ENCODE data around the gene ERLIN1.

Gene ERLIN1

DNA sequence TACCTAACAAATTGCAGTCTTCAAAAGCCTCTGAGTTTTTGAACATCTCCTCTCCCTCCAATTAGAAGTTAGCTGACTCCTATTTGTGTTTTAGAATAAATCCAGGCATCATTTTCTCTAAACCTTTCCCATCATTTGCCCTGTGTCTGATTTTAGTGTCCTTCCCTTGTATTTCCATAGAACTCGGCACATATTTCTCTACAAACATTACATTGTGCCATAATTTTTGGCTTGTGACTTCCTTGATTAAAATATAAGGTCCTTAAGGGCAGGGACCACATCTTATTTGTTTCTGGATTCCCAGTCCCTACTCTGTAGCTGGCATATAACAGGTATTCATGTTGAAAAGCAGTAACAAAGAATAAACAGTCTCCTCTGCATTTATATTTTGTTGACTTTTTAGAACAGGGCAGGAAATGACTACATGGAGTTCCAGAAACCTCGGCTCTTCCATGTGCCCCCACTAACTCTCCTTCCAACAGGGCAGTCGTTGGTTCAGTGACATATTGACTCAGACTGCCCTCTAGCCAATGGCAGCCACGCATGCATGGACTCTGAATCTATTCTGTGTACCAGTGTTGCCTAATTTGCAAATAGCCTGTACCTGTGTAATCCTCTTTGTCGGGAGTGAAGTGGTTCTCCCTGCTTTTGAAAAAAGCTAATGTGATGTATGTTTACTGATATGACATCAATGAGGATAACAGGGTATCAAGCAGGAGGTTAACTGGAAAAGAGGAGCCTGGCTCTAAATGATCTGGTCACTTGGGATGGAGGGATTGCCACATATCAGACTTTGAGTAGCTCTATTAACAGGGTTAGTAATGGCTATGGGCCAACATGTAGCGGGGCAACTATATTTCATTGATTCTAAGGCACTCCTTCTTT, 84.4 kb downstream of the ERLIN1 start:
- TF ChIP-seq EGR1 (IDR thresholded peaks at IDR 0.05) (no peak), TCF12 (IDR thresholded peaks at IDR 0.05; ENCODE audit: low read depth) (no peak), RAD21 (IDR thresholded peaks at IDR 0.05; ENCODE audit: low read depth) (peak; percentile 11; the same call in 1 of the 2 replicates)
- TF ChIP-seq, protein P1, sequence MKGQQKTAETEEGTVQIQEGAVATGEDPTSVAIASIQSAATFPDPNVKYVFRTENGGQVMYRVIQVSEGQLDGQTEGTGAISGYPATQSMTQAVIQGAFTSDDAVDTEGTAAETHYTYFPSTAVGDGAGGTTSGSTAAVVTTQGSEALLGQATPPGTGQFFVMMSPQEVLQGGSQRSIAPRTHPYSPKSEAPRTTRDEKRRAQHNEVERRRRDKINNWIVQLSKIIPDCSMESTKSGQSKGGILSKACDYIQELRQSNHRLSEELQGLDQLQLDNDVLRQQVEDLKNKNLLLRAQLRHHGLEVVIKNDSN (IDR thresholded peaks at IDR 0.05), result no peak

DNA sequence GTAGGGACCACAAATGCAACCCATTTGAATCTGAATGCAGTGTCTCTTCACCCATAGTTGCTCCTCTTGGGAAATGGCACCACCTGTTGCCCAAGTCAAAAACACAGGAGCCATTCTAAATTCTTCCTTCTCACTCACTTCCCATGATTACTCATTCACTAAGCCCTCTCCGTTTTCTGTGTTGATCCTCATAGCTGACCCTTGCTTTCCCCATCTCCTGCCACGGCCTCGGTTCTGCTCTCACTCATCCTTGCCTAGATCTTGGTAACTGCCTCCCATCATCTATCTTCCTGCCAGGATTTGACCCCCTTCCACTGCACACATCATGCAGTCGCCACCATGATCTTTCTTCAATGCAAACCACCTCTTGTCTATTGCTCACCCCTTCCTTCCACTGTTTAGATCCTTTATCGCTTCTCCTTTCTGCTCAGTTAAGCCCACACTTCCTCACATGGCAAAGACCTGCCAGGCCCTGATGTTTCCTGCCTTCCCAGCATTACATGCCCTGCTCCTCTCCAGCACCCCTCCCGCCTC, 85.1 kb downstream of the ERLIN1 start:
- peak; percentile 69 for TF ChIP-seq RAD21 (IDR thresholded peaks at IDR 0.05; ENCODE audit: low read depth)
- TF ChIP-seq YY1 (IDR thresholded peaks at IDR 0.05; ENCODE audit: low read depth), result no peak
